HG03442 (cell line): Measurements from ENCODE around the gene PHAF1.

Source experiments
- ATAC-seq: cut with Tn5 transposase; IDR thresholded peaks from one replicate; pipeline ENCODE4 v1.9.1; 2021; ENCODE audit warnings: mild to moderate bottlenecking, moderate library complexity; ENCODE audit not compliant: unreplicated experiment

The PHAF1 gene

DNA sequence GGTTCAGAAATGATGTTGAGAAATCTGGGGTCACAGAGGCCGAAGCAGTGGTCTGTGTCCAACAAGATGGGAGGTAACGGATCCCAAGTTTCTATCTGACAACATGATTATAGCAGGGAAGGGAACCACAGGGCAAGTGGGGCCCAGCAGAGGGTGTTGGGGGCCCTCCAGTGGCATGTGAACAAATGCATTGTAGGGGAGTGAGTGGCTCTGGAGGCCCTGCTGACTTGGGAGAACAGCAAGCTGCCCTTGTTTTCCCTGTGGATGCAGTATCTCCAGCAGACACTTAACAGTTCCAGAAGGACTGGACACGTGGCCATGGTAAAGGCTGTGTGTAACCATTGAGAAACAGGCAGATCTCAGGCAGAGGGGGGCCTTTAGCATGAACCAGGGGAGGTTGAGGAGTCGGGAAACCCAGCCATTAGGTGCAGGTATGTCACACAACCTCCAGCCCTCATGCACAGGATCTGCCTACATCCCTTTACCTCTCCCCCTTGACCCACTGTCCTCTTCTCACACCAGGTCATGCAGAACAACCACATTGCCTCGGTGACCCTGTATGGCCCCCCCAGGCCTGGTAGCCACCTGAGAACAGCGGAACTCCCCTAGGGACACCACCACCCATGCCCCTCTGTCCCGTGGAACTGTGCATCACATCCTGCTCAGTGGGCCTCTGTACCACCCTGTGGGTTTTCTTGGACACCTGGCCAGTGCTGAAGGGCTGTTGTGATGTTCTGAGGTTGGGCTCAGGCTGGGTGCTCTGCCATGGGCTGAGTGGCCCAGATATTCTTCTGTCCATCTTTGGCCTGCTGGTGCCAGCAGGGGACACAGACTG lies 37.0 kb downstream of the PHAF1 start:
- ATAC-seq = no peak

DNA sequence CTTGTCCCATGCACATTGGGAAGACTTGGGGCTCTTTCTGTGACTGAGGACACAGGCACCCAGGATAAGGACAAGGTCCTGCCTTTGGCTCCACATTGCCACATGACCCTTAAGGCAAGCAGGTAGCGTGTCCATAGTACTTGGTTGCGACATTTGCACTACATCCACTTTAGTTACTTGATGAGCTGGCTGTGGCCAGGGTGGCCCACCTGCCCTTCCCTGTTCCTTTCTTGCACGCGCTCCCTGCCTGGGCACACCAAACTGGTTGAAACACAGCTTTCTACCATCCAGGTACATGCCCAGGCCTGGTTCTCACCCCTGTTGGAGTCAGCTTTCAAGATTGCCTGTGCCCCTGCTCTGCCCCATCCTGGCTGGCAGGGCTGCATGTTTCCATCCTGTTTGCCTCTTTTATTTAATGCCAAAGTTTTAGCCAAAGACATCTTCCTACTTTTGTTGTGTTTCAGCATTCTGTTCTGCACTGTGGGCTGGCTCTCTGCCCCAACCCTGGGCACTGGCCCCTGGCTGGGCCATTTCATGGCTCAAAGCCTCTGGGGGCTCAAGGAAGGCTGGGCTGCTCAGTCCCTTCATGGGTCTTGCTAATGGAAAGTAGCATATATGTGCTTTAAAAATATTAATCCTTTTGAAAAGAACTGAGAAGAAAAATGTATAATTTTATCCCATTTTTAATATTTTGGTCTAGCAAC lies 37.8 kb downstream of the PHAF1 start:
- ATAC-seq = no peak

DNA sequence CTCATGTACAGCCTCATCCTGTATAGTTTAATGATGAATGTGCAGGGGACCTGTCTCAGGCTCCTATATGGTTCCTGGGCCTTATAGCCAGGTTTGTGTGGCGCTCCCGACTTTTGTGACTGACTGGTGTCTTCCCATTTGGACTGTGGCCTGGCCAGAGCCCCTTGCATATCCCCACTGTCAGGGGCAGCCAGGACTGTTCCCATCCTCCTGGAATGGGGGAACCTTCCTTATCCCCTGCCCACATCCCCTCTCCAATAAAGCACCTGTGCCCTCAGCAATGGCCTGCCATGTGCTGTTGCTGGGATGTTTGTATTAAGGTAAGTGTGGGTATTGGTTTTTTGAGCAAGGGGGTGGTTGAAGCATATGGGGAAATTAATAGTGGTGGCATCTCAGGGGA lies 38.5 kb downstream of the PHAF1 start:
- ATAC-seq = no peak

DNA sequence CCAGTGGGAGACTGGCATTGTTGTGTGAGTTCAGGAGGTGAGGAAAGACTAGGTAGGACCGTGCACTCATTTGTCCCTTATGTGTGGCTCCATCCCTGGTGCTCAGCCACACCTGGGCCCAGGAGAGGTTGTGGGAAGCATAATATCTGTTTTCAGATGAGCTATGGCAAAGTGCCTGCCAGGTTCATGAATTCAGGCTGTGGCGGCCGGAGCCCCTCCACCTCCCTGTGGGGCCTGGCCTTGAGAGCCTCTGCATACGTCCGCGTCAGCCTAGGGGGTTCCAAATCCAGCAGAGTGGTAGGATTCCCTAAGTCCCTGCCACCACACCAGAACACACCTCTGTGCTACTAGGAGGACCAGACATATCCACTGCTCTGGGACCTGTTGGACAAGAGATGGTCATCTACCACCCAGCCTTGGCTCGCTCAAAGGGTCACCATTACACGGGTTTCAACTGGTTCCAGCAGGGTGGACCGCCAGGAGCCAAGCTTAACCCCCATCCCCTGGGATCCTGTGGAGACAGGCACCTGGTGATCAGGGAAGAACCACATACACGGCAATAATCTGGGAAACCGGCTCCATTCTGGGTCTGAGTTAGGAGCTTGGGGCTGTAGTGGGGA lies 39.0 kb downstream of the PHAF1 start:
- no peak for ATAC-seq

DNA sequence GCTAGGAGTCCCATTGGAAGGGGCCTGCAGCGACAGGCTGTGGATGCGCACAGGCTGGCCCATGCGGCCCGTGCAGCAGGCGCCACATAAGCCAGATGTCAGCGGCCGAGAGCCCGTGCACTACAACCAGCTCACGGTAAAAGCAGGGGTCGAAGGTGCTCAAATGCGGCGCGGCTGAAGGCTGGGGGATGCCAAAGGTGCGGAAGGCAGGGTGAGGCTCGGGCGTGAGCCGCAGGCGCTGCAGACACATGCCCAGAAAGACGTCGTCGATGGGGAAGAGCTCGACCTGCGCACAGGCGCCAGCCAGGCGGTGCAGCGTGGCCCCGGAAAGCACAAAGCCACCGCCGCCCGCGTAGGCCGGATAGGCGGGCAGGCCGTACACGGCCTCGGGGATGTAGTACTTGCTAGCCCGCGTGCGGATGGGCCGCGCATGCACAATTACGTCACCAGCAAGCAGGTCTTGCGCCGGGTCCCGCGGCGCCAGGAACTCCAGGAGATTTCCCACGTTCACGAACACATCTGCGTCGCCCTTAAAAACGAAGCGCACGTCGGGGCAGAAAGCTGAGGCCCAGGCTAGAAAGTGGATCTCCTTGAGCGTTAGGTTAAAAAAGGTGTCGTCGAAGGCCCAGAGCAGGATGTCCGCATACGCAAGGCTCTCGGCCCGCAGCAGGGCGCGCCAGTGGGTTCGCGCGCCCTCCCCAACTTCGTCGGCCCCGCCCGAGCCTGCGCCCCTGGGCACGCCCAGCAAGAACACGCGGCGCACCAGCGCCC lies 39.7 kb downstream of the PHAF1 start:
- ATAC-seq = no peak

DNA sequence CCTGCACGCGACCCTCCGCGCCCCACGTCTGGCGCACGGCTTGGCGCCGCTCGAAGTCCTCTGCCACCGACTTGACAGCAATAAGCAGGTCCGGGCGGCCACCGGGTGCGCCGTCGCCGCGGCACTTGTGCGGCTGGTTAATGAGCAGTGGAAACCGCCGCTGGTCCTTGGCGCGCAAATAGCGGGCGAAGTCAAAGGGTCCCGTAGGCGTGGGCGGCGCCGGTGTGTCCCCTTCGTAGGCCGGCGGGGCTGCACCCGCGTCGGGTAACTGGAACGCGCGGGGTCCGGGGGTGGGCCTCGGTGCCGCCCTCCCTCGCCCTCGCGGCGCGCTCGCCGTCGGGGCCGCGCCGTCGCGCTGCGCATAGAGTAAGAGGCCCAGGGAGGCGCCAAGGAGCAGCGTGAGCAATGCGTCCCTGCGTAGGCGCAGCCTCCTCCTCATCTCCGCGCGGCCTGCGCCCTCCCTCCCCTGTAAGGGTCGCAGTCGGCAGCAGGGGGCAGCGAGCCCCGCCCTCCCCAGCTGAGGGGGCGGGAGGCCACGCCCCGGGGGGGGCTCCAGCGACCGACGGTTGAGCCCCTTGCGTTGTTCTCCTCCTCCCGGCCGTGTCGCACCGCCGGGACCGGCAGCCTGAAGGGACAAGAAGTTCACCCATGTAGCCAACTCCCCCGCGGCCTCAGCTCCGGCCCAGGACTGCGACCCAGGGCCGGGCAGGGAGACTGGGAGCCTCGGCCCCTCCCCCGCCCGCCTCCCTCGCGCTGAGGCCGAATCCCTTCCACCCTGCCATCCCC lies 40.5 kb downstream of the PHAF1 start:
- peak; percentile 42 for ATAC-seq

DNA sequence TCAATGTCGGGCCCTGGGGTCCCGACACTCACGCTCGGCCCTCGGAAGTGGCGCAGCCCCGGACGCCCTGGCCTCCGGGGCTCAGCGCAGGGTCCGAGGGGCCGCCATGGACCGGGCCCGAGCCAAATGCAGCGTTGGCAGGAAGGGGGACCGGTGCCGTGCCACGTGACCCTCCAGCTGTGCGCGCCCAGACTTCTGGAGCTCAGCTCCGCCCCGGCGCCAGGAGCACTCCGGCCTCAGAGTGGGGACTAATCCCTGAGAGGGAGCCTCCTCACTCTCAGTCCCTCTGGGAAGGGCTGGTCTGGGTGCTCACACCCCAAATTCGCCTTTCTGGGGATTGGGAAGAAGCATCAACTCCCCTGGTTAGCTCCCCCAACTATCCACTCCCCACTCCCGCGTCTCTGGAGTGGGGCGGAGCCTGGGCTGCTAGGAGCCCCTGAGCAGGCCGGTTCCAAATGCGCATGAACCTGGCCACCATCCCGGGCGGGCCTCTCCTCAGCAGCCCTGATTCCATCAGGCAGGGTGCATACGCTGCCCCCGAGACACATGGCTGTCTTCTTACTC lies 41.2 kb downstream of the PHAF1 start, which contains the start of gene B3GNT9:
TSS of gene B3GNT9 (minus strand) at position 166 of the 564 bp plus-strand sequence. CDS start 513 bp downstream, outside the sequence.
- ATAC-seq = peak; percentile 49

DNA sequence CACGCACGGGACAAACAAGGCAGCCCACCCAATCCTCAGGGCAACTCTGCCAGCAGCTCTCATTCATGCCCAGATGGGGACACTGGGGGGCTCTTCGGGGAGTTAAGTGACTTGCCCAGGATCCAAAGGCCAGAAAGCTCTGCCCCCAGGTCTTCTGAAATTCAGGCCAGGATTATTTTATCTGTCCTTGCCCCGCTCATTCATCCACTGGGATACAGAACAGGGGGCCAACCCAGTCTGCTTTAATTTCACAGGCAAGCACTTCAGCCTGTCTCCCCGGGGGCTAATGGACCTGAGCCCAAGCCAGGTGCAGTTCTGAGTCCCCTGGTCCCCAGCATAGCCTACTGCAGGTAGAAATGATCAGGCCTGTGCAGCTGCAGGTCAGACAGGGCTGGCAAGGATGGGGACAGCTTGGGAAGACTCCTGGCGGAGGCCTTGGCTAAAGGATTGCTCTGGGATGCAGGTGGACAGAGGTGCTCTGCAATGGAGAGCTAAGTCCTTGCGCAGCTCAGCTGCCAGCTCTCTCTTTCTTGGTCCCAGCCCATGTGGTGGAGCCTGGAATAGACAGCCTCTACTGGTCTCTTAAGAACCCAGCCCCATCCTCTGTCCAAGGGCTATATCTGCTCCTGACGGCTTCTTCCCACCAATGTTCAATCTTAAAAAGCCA lies 41.8 kb downstream of the PHAF1 start:
- ATAC-seq = no peak

DNA sequence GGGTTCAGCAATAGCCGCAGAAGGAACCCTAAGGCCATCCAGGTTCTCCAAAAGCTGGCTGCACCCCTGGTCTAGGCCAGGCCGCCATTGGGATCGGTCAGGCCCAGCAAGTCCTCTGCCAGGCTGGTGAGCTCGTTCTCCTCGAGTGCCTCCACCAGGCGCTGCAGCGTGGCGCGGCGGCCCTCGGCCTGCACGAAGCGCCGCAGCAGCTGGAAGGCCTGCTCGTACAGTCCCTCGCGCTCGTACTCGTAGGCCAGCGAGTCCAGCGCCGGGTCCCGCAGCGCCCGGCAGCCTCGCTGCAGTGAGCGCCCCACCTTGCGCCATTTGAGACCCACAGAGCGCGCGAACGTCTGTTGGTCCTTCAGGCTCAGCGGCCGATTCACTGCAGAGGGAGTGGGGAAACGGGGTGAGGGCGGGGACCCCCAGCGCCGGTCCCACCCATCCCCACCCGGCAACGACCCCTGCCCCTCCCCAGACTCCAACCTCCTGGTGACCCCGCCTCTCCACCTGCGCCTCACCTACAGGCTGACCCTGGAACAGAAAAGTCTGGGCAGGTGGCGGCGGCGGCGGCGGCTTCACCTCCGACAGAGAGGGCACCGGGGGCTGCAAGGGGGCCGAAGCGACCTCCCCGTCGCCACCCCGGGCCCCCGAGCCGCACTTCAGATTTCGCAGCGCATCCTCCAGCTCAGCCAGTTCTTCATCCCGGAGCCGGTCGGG lies 45.0 kb downstream of the PHAF1 start:
- no peak for ATAC-seq

DNA sequence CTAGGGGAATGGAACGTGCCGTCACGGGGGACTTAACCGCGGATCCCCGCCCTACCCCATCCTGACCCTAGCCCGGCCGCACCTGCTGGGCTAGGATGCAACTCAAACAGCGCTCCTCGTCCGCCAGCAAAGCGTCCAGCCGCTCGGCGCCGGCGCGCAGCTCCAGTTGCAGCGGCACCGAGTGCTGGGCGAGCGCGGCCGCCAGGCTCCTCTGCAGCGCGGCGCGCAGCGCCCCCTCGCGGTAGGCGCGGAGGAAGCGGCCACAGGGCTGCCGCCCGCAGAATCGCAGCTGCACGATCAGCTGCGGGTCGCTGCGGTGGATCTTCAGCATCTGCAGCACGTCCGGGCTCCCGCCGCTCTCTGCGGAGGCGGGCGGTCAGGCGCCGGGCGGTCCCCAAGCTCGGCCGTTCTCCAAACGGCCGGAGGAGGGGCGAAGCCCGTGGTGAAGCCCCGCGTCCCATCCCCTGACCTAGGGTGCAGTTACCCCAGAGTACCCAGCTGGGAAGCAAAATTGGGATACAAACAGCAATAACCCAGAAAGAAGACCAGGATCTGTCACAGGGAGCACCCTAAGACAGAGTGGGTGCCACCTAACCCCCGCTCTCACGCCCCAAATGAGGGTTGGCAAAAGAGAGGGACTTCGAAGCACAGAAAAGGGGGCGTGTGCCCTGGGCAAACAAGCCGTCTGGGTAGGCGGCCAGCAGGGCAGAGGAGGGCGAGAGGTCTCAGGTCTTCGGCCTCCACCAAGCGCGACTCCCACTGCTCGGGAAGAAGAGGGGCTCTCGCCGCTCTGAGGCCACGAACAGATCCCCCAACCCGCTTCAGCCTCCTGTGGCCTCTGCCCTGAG lies 45.8 kb downstream of the PHAF1 start:
- ATAC-seq = no peak

DNA sequence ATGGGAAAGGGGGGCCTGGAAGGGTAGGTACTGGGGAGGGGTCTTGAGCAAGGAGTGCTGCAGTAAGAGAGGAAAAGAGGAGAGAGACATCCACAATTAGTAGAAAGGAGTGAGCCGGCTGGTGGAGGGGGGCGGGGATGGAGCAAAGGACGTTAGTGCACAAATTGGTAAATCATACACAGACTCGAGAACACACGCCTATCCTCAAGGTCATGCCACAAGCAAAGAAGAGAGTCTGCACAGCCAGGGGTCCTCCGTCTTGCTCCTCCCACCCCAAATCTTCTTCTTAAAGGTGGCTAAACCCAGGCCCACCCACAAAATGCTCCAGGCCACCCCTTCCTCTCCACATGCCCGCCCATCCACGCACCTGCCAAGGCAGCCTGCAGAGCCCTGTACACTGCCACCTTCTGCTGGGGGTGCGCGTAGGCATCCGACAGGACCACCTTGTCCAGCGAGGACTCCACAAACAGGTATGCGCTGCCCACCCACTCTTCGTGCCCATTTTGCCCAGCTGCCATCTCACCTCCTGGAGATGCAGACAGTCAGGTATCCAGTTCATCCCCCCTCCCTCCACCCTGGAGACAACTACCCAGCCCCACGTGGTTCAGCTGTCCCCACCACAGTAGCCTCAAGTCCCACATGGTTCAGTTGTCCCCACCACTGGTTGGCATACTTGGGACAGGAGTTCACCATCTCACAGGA lies 46.6 kb downstream of the PHAF1 start:
- no peak for ATAC-seq

DNA sequence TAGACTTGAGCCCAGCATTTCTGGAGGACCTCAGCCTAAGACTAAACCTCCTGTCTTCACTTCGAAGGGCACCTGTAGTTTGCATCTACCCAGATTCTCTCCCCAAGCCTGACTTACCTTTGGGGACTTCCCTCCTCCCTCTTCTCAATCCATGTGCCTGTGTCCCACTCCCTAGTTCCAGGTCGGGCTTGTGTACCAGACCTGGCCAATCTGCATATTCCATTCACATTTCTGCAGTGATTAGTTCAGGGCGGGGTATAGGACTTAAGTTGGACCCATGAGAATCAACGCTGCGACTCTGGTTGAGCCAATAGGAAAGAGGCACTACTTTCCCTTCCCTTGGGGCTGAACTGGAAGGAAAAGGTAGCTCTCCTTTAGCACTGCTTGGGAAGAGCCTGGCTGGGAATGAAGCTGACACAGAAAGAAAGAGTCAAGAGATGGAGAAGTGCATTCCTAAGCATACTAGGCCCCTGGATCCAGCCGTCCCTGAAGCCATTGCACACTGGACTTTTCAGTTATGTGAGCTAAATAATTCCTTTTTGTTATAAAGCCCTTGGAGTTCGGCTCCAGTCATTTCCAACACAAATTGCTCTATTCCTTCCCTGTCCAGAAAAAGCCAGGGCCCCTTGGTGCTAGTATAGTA lies 47.5 kb downstream of the PHAF1 start:
- no peak for ATAC-seq

DNA sequence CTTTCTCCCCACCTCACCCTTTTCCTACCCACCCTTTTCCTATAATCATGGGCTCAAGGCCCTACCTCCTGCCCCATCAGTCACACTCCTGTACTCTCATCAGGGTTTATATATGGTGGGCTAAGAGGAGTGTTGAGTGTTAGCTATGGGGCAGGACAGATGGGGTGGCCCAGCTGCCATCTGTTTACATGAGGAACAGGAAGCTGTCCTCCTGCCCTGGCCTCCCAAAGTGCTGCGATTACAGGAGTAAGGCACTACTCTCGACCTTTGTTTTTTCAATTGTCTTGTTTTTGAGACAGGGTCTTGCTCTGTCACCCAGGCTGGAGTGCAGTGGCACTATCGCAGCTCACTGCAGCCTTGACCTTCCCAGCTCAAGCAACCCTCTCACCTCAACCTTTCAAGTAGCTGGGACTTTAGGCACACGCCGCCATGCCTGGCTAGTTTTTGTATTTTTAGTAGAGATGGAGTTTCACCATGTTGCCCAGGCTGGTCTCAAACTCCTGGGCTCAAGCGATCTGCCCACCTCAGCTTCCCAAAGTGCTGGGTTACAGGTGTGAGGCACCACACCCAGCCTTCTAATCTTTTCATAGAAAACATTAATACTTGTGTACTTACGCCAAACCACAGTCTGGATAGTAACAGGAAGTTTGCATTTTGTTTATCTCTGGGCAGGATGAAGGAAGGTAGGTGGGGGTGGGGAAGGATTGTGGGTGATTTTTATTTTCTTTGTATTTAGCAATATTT lies 48.3 kb downstream of the PHAF1 start:
- no peak for ATAC-seq

DNA sequence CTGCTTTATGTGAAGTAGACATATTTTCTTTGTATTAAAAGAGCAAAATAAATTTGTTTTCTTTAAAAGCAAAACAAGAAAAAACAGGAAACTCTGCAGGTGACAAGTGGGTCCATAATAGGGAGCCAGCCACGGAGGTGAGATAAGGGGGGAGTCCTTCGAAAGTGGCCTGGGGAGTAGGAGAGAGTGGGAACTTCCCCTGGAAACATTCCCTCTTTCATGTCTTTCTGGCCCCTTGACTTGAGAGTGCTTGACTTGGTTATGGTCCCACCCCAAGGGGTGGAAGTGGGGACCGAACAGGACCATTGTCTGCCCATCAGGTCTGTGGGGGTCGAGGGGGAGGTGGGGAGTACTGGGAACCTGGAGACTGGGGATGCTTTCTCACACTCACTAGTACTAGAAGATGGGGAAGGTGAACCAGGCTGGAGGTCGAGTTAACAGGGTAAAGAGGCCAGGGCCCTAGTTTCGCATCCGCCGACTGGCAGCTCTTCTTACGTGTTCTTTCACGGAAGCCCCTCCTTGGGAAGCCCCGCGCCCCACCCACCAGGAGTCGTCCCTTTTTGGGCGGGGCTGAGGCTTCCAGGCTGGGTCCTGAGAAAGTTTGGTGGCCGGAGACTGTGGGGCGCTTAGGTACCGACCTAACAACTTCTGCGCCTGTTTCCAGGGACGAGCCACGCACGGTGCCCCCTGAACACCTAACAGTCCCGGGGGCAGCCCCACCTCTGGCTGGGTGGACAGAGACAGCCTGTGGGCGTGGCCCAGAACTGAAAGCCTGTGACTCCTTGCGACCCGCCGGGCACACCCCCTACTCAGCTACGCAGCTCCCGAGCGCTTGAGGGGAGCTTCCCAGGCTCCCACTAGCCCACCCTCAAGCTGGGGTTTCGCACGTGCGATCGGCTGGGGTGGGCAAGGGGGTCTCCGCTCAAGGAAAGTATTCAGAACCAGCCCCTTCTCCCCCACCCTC lies 49.2 kb downstream of the PHAF1 start:
- peak; percentile 41 for ATAC-seq

DNA sequence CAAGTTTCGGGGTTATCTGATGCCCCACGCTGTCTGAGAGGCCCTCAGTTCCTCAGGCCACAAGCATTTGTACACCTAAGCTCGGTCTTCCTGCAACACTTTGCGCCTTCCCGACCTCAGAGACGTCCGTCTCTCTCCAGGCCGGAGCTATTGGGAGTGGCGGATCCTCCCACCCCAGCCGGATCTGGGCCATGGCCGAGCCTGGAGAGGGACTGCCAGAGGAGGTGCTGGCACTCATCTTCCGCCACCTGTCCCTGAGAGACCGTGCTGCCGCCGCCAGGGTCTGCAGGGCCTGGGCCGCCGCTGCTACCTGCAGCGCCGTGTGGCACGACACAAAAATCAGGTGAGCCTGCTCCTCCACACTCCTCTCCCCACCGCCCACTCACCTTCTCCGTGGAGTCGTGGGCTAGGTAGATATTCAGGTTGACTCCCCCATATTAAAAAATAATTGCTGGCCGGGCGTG lies 51.9 kb downstream of the PHAF1 start:
- no peak for ATAC-seq
